Ecto neural progenitor cell (in vitro differentiated cells): ENCODE measurements around the gene GRAP2.
"Not testable (repeated sequence)": the region's sequence is repeated elsewhere in the genome, so short reads cannot be mapped to it uniquely, and the experiment has no call there.

Source experiments
- DNase-seq: peaks from one replicate; pipeline ENCODE4 v3.0.0-alpha.2; 2018; ENCODE audit warnings: low spot score

GRAP2 gene

DNA sequence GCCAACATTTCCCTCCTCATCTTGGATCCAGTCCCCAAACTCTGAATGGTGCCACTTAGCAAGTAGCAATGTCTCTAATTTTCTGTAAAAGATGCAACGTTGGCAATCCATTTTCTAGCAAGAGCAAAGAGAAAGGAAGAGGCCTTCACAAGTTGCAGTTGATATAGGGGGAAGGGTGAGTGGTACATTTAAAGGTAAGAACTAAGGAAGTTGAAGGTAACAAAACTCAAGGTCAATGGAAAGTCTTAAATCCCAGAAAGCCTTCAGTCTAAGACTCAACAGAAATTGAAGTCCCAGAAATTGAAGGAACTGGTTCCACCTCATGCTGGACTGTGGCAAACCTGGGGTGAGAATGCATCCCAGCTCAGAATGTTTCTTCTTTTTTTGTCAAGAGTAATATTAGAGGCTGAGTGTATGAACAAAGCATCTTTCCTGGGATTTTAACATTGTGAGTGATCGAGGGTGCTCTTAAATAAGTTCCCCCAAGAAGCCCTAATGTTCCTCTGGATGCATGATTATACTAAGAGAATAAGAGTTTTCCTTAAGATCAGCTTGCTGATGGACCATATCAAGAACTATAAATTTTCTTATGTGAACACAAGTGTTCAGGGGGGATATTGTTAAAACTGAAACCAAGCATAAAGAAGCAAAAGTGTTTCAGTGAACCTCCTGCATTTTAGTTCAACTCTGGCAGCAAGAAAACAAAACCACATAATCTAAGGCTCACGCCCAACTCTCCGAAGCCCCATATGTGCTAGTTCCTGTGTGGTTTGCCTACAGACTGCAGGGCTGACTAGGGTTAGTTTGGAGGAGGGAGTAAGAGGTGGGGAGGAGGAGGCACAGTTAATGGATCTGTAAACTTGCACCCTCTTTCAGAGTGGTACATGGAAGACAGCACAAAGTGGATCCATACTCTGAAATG, at the start of gene GRAP2:
GRAP2 (plus strand) TSS at position 779 of the 922 bp plus-strand sequence. CDS start 46,023 bp downstream, outside the sequence.
- no peak for DNase-seq

DNA sequence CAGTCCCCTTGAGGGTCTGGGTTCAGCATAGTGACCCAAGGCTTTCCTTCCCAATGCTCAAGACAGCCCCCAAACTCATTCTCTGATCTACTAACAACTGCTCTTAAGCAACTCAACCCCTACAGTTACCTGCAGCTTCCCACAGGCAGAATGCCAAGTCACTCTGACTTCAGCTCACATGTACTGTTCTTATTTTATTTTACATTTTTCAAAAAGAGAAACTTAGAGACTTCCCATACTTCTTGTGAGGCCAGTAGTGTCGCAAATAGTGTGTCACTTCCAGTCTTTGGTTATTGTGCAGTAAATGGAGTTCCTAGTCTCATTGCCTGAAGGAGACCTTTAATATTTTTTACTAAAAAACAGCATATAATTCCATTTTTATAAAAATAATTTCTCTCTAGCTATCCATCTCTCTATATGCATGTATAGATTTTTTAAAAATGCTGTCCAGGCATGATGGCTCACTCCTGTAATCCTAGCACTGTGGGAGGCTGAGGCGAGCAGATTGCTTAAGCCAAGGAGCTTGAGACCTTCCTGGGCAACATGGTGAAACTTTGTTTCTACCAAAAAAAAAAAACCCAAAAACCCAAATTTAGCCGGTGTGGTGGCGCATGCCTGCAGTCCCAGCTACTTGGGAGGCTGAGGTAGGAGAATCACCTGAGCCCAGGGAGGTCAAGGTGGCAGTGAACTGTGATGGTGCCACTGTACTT, 49.1 kb upstream of the GRAP2 start:
- no peak for DNase-seq

DNA sequence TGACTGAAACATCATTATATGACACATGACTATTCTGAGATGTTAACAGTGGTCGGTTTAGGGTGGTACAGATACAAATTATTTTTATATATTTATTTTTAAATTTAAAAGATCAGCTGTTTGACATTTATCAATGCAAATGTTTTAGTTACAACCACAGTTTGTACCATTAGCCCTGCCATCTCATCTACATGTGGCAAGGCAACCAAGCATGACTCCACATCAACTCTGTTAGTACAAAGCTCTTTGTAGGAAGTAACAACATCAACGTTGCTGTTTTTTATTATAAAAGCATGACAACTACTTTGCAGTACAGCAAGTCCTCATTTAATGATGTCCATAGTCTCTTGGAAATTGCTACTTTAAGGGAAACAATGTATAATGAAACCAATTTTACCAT, 48.1 kb upstream of the GRAP2 start:
- no peak for DNase-seq

DNA sequence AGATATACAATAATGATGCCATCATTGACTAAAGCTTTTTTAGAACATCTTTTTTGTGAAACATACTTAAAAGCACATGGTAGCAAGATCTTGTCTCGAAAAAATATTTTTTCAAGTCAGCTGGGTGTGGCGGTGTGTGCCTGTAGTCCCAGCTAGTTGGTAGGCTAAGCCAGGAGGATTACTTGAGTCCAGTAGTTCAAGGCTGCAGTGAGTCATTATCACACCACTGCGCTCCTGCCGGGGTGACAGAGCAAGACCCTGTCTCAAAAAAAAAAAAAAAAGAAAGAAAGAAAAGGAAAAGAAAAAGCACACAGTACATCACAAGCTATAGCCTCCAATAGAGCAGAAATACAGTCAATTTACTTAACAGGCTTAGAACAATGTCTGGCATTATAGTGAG, 44.3 kb upstream of the GRAP2 start:
- DNase-seq, result no peak

DNA sequence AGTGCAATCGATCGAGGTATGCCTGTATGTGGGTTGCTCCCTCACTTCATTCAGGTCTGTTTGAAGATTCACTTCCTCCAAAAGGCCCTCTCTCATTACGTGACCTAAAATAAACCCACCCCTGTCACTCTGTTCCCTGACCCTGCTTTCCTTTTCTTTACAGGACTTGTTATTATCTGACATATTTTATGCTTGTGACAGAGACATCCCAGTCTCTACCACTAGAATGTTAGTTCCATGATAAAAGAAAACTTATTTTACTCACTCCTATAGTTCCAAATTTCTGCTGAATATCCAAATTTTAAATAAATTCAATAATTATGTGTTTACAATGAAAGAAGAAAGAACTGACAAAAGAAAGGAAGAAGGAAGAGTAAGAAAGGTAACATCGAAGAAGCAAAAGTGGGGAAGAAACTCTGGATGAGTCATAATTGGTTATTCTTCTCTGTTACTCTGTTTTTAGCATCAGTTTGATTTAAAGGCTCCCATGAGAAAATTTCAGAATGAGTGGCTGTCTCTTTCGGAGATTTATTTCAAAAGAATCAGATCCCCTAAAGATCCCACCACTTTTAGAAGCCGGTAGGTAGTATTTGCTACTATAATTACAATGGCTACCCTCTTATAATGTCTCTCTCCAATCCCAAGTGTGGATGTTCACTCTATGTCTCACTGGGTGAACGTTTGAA, 40.8 kb upstream of the GRAP2 start:
- DNase-seq, result no peak

DNA sequence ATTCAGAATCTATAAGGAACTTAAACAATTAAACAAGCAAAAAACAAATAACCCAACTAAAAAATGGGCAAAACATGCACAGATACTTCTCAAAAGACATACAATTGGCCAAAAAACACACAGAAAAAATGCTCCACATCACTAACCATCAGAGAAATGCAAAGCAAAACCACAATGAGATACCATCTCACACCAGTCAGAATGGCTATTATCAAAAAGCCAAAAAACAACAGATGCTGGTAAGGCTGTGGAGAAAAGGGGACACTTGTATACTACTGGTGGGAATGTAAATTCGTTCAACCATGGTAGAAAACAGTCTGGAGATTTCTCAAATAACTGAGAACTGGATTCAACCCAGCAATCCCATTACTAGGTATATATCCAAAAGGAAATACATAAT, 32.1 kb upstream of the GRAP2 start:
- DNase-seq, result no peak

DNA sequence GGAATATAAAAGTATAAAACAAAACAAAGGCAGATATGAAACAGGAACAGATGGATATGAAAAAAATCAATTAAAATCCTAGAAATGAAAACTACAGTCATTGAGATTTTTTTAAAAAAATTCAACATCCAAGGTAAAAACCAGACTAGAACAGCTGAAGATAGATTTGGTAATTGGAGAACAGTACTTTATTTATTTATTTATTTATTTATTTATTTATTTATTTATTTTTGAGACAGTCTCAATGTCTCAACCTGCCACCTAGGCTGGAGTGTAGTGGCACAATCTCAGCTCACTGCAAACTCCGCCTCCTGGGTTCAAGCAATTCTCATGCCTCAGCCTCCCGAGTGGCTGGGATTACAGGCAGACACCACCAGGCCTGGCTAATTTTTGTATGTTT, 31.1 kb upstream of the GRAP2 start:
- not testable (repeated sequence) for DNase-seq

DNA sequence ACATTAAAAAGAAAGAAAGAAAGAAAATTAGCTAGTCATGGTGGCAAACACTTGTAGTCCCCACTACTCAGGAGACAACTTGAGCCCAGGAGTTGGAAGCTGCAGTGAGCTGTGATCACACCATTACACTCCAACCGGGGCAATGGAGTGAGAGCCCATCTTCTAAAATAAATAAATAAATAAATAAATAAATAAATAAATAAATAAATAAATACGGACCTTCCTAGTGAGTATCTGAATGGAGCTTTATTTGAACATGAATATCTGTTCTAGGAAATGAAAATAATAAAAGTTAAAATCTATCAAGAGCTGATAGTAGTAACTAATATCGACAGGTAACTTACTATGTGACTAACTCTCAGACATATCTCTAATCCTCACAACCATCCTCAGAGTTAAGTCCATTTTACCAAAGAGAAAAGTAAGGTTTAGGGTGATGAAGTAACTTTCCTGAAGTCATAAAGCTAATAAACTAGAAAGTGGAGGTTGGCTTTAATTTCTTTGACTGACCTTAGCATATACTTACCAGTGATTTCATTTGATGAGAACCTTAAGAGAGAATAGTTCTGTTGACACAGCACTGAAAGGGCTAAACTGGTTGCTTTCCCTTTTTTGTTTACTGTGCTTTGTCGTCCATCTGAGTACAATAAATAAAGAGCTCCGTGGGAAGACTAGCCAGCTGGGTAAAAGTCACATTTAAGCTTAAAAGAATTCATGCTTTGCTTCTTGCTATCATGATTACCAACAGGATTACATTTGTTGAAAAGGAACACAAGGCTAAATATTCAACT, 29.7 kb upstream of the GRAP2 start:
- DNase-seq, result no peak

DNA sequence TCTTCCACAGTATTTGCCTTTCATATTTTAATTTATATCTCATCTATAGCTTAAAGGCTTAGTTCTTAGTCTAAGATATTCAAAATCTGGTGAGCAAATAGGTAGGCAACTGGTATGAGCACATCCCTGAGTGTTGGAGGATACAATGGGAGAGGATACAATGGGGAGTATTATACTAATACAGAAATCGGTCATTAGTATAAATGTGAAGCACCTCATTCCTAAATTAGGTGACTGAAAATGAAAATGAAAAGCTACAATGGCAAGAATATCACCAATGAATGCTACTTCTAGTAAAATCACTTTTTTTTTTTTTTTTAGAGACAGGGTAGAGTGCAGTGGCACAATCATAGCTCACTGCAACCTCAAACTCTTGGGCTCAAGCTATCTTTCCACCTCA, 28.3 kb upstream of the GRAP2 start:
- no peak for DNase-seq

DNA sequence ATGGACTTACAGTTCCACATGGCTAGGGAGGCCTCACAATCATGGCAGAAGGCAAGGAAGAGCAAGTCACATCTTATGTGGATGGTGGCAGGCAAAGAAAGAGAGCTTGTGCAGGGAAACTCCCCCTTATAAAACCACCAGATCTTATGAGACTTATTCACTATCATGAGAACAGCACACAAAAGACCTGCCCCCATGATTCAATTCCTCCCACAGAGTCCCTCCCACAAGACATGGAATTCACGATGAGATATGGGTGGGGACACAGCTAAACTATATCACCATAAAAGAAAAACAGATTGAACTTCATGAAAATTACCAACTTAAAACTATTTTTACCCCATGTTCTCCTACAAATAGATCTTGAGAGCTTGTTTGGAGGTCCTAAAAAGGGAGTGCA, 26.9 kb upstream of the GRAP2 start:
- no peak for DNase-seq

DNA sequence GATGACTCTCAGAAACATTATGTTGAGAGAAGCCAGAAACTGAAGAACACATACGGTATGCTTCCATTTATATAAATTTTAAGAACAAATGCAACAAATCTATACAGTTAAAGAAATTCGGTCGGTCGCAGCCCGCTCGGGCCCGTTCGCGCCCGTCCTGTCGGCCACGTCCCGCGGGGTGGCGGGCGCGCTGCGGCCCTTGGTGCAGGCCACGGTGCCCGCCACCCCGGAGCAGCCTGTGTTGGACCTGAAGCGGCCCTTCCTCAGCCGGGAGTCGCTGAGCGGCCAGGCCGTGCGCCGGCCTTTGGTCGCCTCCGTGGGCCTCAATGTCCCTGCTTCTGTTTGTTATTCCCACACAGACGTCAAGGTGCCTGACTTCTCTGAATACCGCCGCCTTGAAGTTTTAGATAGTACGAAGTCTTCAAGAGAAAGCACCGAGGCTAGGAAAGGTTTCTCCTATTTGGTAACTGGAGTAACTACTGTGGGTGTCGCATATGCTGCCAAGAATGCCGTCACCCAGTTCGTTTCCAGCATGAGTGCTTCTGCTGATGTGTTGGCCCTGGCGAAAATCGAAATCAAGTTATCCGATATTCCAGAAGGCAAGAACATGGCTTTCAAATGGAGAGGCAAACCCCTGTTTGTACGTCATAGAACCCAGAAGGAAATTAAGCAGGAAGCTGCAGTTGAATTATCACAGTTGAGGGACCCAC, 25.6 kb upstream of the GRAP2 start:
- not testable (repeated sequence) for DNase-seq

DNA sequence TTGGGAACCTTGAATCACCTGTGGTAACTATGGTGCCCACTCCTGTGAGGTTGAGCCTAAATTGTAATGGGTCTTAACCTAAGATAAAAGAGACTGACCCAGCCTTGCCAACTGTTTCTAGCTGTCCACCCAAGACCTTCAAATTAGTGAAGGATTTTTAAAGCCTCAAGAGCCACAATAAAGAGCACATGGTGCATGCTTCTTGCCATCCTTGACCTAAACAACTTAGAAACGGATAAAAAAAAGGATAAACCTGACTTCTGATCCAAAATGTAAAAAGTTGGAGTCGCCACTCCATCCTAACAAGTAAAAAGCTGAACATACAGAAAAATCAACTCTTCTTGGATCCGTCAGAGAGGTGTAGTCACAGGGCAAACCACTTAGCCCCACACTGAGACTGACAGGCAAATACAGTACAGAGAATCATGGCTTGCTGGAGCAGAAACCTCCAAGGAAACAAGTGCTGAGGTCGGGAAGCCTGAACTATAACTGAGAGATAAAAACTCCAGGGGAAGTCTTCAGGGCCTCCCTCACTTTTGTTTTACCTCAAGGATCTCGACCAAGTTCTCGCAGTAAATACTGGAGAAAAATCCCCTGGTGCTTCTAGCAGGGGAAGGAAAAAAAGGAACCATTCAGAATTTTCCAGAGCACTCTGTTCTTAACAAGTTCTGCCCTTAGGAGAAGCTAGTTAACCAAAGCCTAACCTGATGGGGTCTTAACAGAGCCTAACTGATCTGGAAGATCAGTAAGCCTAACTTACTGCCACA, 23.6 kb upstream of the GRAP2 start:
- DNase-seq, result no peak

DNA sequence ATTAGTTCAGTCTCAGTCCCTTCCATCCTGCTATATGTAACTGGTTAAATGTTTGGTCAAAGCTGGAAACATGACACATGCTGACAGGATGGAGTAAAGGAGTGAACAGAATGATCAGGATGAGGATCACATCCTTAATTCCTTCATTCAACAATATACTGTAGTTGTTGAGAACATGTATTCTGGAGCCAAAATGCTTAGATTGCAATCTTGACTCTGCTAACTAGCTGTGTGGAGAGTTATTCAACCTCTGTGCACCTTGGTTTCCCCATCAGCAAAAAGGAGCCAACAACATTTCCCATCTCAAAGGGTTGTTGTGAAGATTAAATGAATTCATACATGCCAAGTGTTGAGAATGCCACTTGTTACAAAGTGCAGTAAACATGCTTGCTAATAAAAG, 20.2 kb upstream of the GRAP2 start:
- no peak for DNase-seq

DNA sequence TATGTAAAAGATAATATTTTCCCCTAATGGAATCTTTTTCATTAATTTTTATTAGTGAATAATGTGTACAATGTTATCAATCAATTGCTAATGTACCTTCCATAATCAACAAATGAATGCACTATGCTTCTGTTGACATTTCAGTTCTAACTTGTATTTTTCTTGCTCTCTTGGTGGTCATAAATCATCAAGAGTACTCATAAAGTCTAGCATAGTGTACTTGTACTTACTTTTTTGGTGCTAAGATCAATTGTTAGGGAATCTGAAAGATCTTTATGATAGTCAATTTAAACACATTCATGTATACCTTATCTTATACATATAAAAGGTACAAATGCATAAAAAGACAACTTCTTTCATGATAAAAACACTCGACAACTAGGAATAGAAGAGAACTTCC, 17.8 kb upstream of the GRAP2 start:
- no peak for DNase-seq

DNA sequence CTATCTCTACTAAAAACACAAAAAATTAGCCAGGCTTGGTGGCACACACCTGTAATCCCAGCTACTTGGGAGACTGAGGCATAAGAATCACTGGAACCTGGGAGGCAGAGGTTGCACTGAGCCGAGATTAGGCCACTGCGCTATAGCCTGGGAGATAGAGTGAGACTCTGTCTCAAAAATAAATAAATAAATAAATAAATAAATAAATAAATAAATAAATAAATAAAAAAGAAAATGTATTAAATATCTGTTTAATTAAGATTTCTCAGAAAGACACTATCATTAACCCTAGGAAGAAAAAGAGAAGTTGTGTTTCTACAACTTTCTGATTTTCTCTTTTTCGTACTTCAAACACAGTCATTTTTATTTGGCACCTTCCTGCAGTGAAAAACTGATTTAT, 11.0 kb upstream of the GRAP2 start:
- not testable (repeated sequence) for DNase-seq

DNA sequence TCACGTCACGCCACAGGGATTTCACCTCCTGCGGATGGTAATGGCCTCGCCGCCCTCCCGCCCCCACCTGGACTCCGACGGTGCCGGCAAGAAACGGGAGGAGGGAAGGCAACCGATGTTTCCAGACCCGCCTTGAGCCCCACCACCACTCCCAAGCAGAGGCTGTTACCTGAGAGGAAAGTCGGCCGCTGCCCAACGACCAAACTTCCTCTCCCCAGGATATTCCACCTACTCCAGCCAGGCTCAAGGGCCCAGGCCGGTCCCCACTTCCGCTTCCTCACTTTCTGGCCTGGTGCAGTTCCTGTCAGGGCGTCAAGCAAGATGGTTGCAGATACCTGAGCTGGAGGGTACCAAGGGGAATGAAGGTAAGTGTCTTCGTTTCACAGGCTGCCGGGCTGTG, 7.4 kb upstream of the GRAP2 start, which contains the start of gene ENTHD1:
ENTHD1 (minus strand) TSS at position 235 of the 400 bp plus-strand sequence. CDS start 6,012 bp downstream, outside the sequence.
- no peak for DNase-seq

DNA sequence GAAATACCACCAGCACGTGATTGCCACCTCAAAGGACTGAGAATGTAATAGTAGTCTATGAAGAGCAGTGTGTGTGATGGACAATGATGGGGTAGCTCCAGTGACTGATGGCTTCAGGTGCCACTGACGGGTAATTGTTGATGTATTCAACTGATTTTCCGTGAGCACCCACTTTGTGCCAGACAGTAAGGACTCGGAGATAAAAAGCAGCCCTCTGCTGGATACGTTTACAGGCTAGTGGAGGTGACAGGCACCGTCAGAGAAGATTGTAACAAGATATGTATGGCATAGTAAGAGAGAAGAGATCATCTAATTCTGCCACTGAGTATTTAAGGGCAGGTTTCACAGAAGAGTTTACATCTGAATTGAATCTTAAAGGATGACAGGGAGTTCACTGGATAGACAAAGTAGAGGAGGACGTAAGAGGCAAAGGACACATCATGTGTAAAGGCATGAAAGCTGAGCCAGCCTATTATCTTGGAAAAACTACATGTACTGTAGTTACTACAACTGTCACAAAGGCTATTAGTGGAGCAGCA, 6.3 kb upstream of the GRAP2 start:
- no peak for DNase-seq

DNA sequence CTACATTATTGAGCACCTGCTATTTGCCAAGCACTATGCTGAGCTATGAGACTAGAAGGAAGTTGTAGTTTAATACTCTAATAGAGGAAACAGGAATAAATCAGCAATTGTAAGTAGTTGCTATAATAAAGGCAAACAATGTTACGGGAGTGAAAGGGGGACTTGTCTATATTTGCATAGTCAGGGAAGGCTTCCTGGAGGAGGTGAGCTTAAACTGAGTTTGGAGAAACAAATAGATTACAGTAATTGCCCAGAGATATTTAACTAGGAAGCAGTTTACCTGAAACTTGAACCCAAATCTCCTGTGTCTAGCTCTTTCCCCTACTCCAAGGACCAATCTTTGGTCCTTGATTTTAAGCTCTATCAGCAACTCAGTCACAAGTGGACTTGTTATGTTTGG, 5.2 kb upstream of the GRAP2 start:
- DNase-seq, result no peak

DNA sequence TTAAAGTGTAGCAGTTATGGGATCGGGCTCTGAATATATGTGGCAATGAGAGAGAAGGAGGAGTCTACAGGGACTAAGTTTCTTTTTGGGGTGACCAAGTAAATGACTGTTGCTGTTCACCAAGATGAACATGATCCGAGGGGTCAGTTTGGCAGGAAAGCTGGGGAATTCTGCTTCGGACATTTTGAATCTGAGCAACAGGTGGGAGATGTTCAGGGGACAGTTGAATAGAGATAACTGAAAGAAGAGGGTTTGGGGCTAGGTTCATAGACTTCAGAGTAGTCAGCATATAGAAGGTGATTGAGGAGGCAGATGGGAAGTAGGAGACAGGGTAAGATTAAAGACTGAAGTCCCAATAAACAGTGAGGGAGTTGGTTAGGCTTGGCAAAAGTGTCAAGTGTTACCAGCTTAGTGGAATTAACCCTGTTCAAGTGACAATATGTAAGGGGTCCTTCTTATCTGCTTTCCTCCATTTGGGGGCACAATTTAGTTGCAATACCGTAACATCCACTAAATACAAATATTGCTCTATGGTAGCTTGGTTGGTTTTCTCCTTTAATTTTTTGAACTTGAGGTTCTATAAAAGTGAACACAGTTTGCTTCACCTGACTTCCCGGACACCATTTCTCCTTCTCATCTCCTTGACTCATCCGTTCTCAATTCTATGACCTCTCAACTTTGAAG, 4.4 kb upstream of the GRAP2 start:
- DNase-seq, result no peak

DNA sequence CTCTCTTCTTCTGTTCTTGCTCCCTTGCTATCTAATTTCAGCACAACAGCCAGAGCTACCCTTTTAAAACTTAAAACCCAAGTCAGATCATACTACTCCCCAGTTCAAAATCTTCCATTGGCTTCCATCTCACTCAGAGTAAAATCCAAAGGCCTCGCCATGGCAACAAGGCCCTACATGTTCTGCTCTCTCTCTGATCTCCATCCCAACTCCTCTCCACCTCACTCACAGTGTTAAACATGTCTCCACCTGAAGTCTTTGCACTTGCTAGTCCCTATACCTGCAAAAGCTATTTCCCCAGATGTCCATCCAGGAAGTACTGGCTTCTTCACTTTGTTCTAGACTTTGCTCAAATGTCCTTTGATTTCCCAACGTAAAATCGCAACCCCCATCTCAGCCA, 3.0 kb upstream of the GRAP2 start:
- no peak for DNase-seq
